ENCODE results near the gene TIMMDC1. TPM values are rescaled to one million over a fixed set of nuclear protein-coding genes. Genes with fewer than 3 reads are reported as not detected.

Gene TIMMDC1
- polyA plus RNA-seq, 1 of the 3 experiments (the other 2 are of a cell fraction) = 128 TPM

GRCh38 chr3:119500901-119501300, 2.6 kb downstream of the TIMMDC1 start:
- Histone ChIP-seq H3K4me2 (peak overlapping the region; percentile 94), H4K20me1 (ENCODE audit: insufficient read depth) (no peaks in the 10 kb centered on the region), H3K9ac (peak overlapping the region; percentile 97; the same call in 1 of the 2 replicates), H3K4me3 (ENCODE audit: low read depth in 2 of 2, low read length in 1 of 2) (peak overlapping the region; percentile 77 to 99), H2AFZ (ENCODE audit: low read depth) (no peak overlapping the region), H3K79me2 (ENCODE audit: insufficient read depth) (peaks cover 76% of the 10 kb centered on the region), H3K9me3 (no peaks in the 10 kb centered on the region), H3K27ac (ENCODE audit: low read depth in 2 of 2, low read length in 1 of 2) (peak overlapping the region; percentile 25 to 93; a peak in 3 of 4 replicates), H3K4me1 (ENCODE audit: control insufficient read depth in 1 of 2, insufficient read depth in 2 of 2, low read depth in 1 of 2, low read length in 1 of 2) (peaks cover 0 to 8% of the 10 kb centered on the region in 2 experiments; a peak in 1 of 4 replicates), H3K27me3 (ENCODE audit: insufficient read depth) (no peaks in the 10 kb centered on the region), H3F3A (replicated peaks; ENCODE audit: insufficient read depth) (no peaks in the 10 kb centered on the region), H3K36me3 (replicated peaks in 1 of 2; ENCODE audit: control insufficient read depth in 1 of 2, insufficient read depth in 2 of 2, low read length in 1 of 2) (peaks cover 20 to 26% of the 10 kb centered on the region in 2 experiments), H3K9me2 (no peaks in the 10 kb centered on the region)
- CTCF ChIA-PET = interaction anchor here (0.7 to 1.0 kb wide), 2 partner anchors 168 to 356 kb away, joined by 3 to 4 read pairs; no protein-coding TSS in a partner anchor
- TF ChIP-seq TAF1 (IDR thresholded peaks at IDR 0.05; ENCODE audit: borderline replicate concordance, low read depth, low read length) (no peak), NFIC (IDR thresholded peaks at IDR 0.05; ENCODE audit: borderline replicate concordance) (no peak), SIN3A (IDR thresholded peaks at IDR 0.05; ENCODE audit: borderline replicate concordance, low read depth, low read length) (no peak), POLR2AphosphoS5 (IDR thresholded peaks at IDR 0.05; ENCODE audit: low read depth, low read length) (no peak), SMC3 (IDR thresholded peaks at IDR 0.05; ENCODE audit: low read depth, low read length) (no peak), USF2 (IDR thresholded peaks at IDR 0.05; ENCODE audit: borderline replicate concordance, low read depth, low read length) (no peak), MXI1 (IDR thresholded peaks at IDR 0.05; ENCODE audit: low read depth, low read length) (no peak), ZBTB33 (IDR thresholded peaks at IDR 0.05; ENCODE audit: borderline replicate concordance, low read depth) (no peak), CHD2 (IDR thresholded peaks at IDR 0.05; ENCODE audit: low read length, partially characterized antibody) (no peak), PBX3 (IDR thresholded peaks at IDR 0.05) (no peak), IRF3 (IDR thresholded peaks at IDR 0.05; ENCODE audit: low read depth, low read length) (no peak), YY1 (IDR thresholded peaks at IDR 0.05; ENCODE audit: low read depth) (no peak), EP300 (IDR thresholded peaks at IDR 0.05; ENCODE audit: borderline replicate concordance in 1 of 2, low read depth in 1 of 2, low read length in 1 of 2) (no peak), USF1 (IDR thresholded peaks at IDR 0.05; ENCODE audit: borderline replicate concordance, low read depth) (no peak), GATA2 (CRISPR knock-in tag; IDR thresholded peaks at IDR 0.05) (no peak)
- TF ChIP-seq, protein P1, sequence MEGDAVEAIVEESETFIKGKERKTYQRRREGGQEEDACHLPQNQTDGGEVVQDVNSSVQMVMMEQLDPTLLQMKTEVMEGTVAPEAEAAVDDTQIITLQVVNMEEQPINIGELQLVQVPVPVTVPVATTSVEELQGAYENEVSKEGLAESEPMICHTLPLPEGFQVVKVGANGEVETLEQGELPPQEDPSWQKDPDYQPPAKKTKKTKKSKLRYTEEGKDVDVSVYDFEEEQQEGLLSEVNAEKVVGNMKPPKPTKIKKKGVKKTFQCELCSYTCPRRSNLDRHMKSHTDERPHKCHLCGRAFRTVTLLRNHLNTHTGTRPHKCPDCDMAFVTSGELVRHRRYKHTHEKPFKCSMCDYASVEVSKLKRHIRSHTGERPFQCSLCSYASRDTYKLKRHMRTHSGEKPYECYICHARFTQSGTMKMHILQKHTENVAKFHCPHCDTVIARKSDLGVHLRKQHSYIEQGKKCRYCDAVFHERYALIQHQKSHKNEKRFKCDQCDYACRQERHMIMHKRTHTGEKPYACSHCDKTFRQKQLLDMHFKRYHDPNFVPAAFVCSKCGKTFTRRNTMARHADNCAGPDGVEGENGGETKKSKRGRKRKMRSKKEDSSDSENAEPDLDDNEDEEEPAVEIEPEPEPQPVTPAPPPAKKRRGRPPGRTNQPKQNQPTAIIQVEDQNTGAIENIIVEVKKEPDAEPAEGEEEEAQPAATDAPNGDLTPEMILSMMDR (IDR thresholded peaks at IDR 0.05) = no peak
- POLR2A ChIA-PET = interaction anchor here (0.8 to 3.1 kb wide), 3 partner anchors 159 to 176 kb away, joined by 4 to 21 read pairs (median 9); partner anchors contain the start of genes COX17 and POPDC2
- 31% methylated on average over 2 of the region's 2 CpGs for WGBS (ENCODE audit: low lambda C conversion rate)
- DNase-seq = no peak
